ENCODE data around the gene SSNA1. TPM values are rescaled to one million over a fixed set of nuclear protein-coding genes. Genes with fewer than 3 reads are reported as not detected.

Gene SSNA1
- total RNA-seq, 1 donor: 38.2 TPM

- Histone ChIP-seq H3K4me1 (ENCODE audit: insufficient read depth, low read length) (peaks cover 24% of the 10 kb centered on the region), H3K9me3 (ENCODE audit: low read depth, low read length) (no peaks in the 10 kb centered on the region), H3K4me3 (ENCODE audit: low read length) (peak overlapping the region; percentile 54), H3K27me3 (ENCODE audit: insufficient read depth, low read length) (no peaks in the 10 kb centered on the region)
Measured at GRCh38 chr9:137223078-137223970, 34.8 kb downstream of the SSNA1 start.

GRCh38 chr9:137224830-137225694, 36.6 kb downstream of the SSNA1 start, which contains the start of gene CYSRT1:
Gene CYSRT1 (plus strand): TSS chr9:137225174. CDS start chr9:137225622, 448 bp downstream.
- Histone ChIP-seq H3K9me3 (ENCODE audit: low read depth, low read length) (no peaks in the 10 kb centered on the region), H3K27me3 (ENCODE audit: insufficient read depth, low read length) (no peaks in the 10 kb centered on the region), H3K4me1 (ENCODE audit: insufficient read depth, low read length) (peaks cover 24% of the 10 kb centered on the region), H3K4me3 (ENCODE audit: low read length) (peak within 1 kb of the TSS; percentile 54)

- peaks cover 24% of the 10 kb centered on the region for H3K4me1 ChIP-seq (ENCODE audit: insufficient read depth, low read length)
- H3K4me3 ChIP-seq (ENCODE audit: low read length): no peak overlapping the region
- H3K27me3 ChIP-seq (ENCODE audit: insufficient read depth, low read length): no peaks in the 10 kb centered on the region
- H3K9me3 ChIP-seq (ENCODE audit: low read depth, low read length): no peaks in the 10 kb centered on the region
Measured at GRCh38 chr9:137225699-137226331, 37.3 kb downstream of the SSNA1 start.

- H3K9me3 ChIP-seq (ENCODE audit: low read depth, low read length): no peaks in the 10 kb centered on the region
- H3K27me3 ChIP-seq (ENCODE audit: insufficient read depth, low read length): no peaks in the 10 kb centered on the region
- H3K4me3 ChIP-seq (ENCODE audit: low read length): no peak overlapping the region
- H3K4me1 ChIP-seq (ENCODE audit: insufficient read depth, low read length): peaks cover 24% of the 10 kb centered on the region
Measured at GRCh38 chr9:137226338-137227053, 38.0 kb downstream of the SSNA1 start.

GRCh38 chr9:137227054-137227852, 38.8 kb downstream of the SSNA1 start, which contains the start of gene RNF224:
Gene RNF224 (plus strand): TSS chr9:137227502. CDS start chr9:137228336, 834 bp downstream.
- Histone ChIP-seq H3K27me3 (ENCODE audit: insufficient read depth, low read length) (no peaks in the 10 kb centered on the region), H3K4me1 (ENCODE audit: insufficient read depth, low read length) (peaks cover 24% of the 10 kb centered on the region), H3K9me3 (ENCODE audit: low read depth, low read length) (no peaks in the 10 kb centered on the region), H3K4me3 (ENCODE audit: low read length) (no peak within 1 kb of the TSS)

GRCh38 chr9:137227853-137228505, 39.5 kb downstream of the SSNA1 start:
- no peaks in the 10 kb centered on the region for H3K27me3 ChIP-seq (ENCODE audit: insufficient read depth, low read length)
- H3K9me3 ChIP-seq (ENCODE audit: low read depth, low read length): no peaks in the 10 kb centered on the region
- H3K4me1 ChIP-seq (ENCODE audit: insufficient read depth, low read length): peaks cover 17% of the 10 kb centered on the region
- H3K4me3 ChIP-seq (ENCODE audit: low read length): no peak overlapping the region

- peaks cover 16% of the 10 kb centered on the region for H3K4me1 ChIP-seq (ENCODE audit: insufficient read depth, low read length)
- H3K9me3 ChIP-seq (ENCODE audit: low read depth, low read length): no peaks in the 10 kb centered on the region
- H3K27me3 ChIP-seq (ENCODE audit: insufficient read depth, low read length): no peaks in the 10 kb centered on the region
- no peak overlapping the region for H3K4me3 ChIP-seq (ENCODE audit: low read length)
Measured at GRCh38 chr9:137228506-137228967, 40.1 kb downstream of the SSNA1 start.

- Histone ChIP-seq H3K4me3 (ENCODE audit: low read length) (no peak overlapping the region), H3K4me1 (ENCODE audit: insufficient read depth, low read length) (peaks cover 10% of the 10 kb centered on the region), H3K9me3 (ENCODE audit: low read depth, low read length) (no peaks in the 10 kb centered on the region), H3K27me3 (ENCODE audit: insufficient read depth, low read length) (no peaks in the 10 kb centered on the region)
Measured at GRCh38 chr9:137228968-137229896, 40.8 kb downstream of the SSNA1 start.

- Histone ChIP-seq H3K4me1 (ENCODE audit: insufficient read depth, low read length) (peaks cover 4% of the 10 kb centered on the region), H3K27me3 (ENCODE audit: insufficient read depth, low read length) (no peaks in the 10 kb centered on the region), H3K4me3 (ENCODE audit: low read length) (no peak overlapping the region)
Measured at GRCh38 chr9:137229903-137230704, 41.6 kb downstream of the SSNA1 start.

GRCh38 chr9:137230705-137231371, 42.4 kb downstream of the SSNA1 start, which contains the start of gene SLC34A3:
Gene SLC34A3 (plus strand): TSS chr9:137230901. CDS start chr9:137231703, 802 bp downstream.
- Histone ChIP-seq H3K27me3 (ENCODE audit: insufficient read depth, low read length) (no peaks in the 10 kb centered on the region), H3K4me1 (ENCODE audit: insufficient read depth, low read length) (peaks cover 4% of the 10 kb centered on the region), H3K4me3 (ENCODE audit: low read length) (no peak within 1 kb of the TSS), H3K9me3 (ENCODE audit: low read depth, low read length) (no peaks in the 10 kb centered on the region)

More at GRCh38 chr9:137229903-137230704, 41.6 kb downstream of the SSNA1 start:
- H3K9me3 ChIP-seq (ENCODE audit: low read depth, low read length): no peaks in the 10 kb centered on the region

GRCh38 chr9:137231372-137232039, 43.0 kb downstream of the SSNA1 start:
- Histone ChIP-seq H3K4me3 (ENCODE audit: low read length) (no peak overlapping the region), H3K27me3 (ENCODE audit: insufficient read depth, low read length) (no peaks in the 10 kb centered on the region), H3K9me3 (ENCODE audit: low read depth, low read length) (no peaks in the 10 kb centered on the region), H3K4me1 (ENCODE audit: insufficient read depth, low read length) (peaks cover 11% of the 10 kb centered on the region)
